ENCODE results near the gene IGF1R.

IGF1R gene

GRCh38 chr15:98804057-98804380, 155.7 kb downstream of the IGF1R start:
- Histone ChIP-seq H3K4me1 (ENCODE audit: low read depth, poor library complexity, severe bottlenecking) (peaks cover 13% of the 10 kb centered on the region), H3K9ac (no peak overlapping the region), H3K36me3 (ENCODE audit: insufficient read depth) (no peaks in the 10 kb centered on the region), H3K27ac (no peak overlapping the region), H2AFZ (ENCODE audit: low read depth) (no peak overlapping the region), H4K20me1 (ENCODE audit: insufficient read depth) (no peaks in the 10 kb centered on the region; the same call in 1 of the 2 replicates), H3K4me2 (no peak overlapping the region), H3K79me2 (ENCODE audit: insufficient read depth, low read depth) (peaks cover 34% of the 10 kb centered on the region; the same call in 1 of the 2 replicates), H3K27me3 (ENCODE audit: insufficient read depth, low read depth) (no peaks in the 10 kb centered on the region), H3K4me3 (IDR thresholded peaks at IDR 0.05; ENCODE audit: insufficient read depth, low read depth, low read length) (no peak overlapping the region)
- no peak for TF ChIP-seq CTCF (conservative IDR thresholded peaks at IDR 0.05; ENCODE audit: low read depth, low read length)

GRCh38 chr15:98805434-98806274, 157.3 kb downstream of the IGF1R start:
- H3K27me3 ChIP-seq (ENCODE audit: insufficient read depth, low read depth) = no peaks in the 10 kb centered on the region
- no peak overlapping the region for H3K4me2 ChIP-seq
- H3K4me3 ChIP-seq (IDR thresholded peaks at IDR 0.05; ENCODE audit: insufficient read depth, low read depth, low read length) = no peak overlapping the region
- peaks cover 29% of the 10 kb centered on the region; the same call in 1 of the 2 replicates for H3K79me2 ChIP-seq (ENCODE audit: insufficient read depth, low read depth)
- no peaks in the 10 kb centered on the region for H4K20me1 ChIP-seq (ENCODE audit: insufficient read depth)
- no peak for TF ChIP-seq CTCF (conservative IDR thresholded peaks at IDR 0.05; ENCODE audit: low read depth, low read length)
- no peak overlapping the region for H3K9ac ChIP-seq
- H3K4me1 ChIP-seq (ENCODE audit: low read depth, poor library complexity, severe bottlenecking) = peaks cover 6% of the 10 kb centered on the region
- no peak overlapping the region for H3K27ac ChIP-seq
- H2AFZ ChIP-seq (ENCODE audit: low read depth) = no peak overlapping the region
- H3K36me3 ChIP-seq (ENCODE audit: insufficient read depth) = no peaks in the 10 kb centered on the region

GRCh38 chr15:98806275-98806895, 158.0 kb downstream of the IGF1R start:
- Histone ChIP-seq H3K27me3 (ENCODE audit: insufficient read depth, low read depth) (no peaks in the 10 kb centered on the region), H3K4me3 (IDR thresholded peaks at IDR 0.05; ENCODE audit: insufficient read depth, low read depth, low read length) (no peak overlapping the region), H4K20me1 (ENCODE audit: insufficient read depth) (no peaks in the 10 kb centered on the region), H3K4me1 (ENCODE audit: low read depth, poor library complexity, severe bottlenecking) (peaks cover 6% of the 10 kb centered on the region), H3K27ac (no peak overlapping the region), H2AFZ (ENCODE audit: low read depth) (no peak overlapping the region), H3K9ac (no peak overlapping the region), H3K79me2 (ENCODE audit: insufficient read depth, low read depth) (peaks cover 33% of the 10 kb centered on the region; the same call in 1 of the 2 replicates), H3K36me3 (ENCODE audit: insufficient read depth) (no peaks in the 10 kb centered on the region), H3K4me2 (no peak overlapping the region)
- TF ChIP-seq CTCF (conservative IDR thresholded peaks at IDR 0.05; ENCODE audit: low read depth, low read length) = no peak

GRCh38 chr15:98807262-98807661, 158.9 kb downstream of the IGF1R start:
- peaks cover 33% of the 10 kb centered on the region; the same call in 1 of the 2 replicates for H3K79me2 ChIP-seq (ENCODE audit: insufficient read depth, low read depth)

More at GRCh38 chr15:98807262-98807661, 158.9 kb downstream of the IGF1R start:
- Histone ChIP-seq H3K27ac (no peak overlapping the region), H3K4me2 (no peak overlapping the region), H3K9ac (no peak overlapping the region), H3K27me3 (ENCODE audit: insufficient read depth, low read depth) (no peaks in the 10 kb centered on the region), H3K4me1 (ENCODE audit: low read depth, poor library complexity, severe bottlenecking) (peaks cover 6% of the 10 kb centered on the region), H2AFZ (ENCODE audit: low read depth) (no peak overlapping the region), H3K36me3 (ENCODE audit: insufficient read depth) (no peaks in the 10 kb centered on the region), H3K4me3 (IDR thresholded peaks at IDR 0.05; ENCODE audit: insufficient read depth, low read depth, low read length) (no peak overlapping the region), H4K20me1 (ENCODE audit: insufficient read depth) (no peaks in the 10 kb centered on the region)
- TF ChIP-seq CTCF (conservative IDR thresholded peaks at IDR 0.05; ENCODE audit: low read depth, low read length) = no peak

All from KMS-11 (cell line).